HEK293 (cell line): Measurements from ENCODE around the gene LRRC47.

Source experiments
- KLF8 ChIP-seq: fragments of 450-650 bp; formaldehyde crosslinking; IDR thresholded peaks from 2 replicates; pipeline ENCODE4 v1.5.1; 2016; ENCODE audit warnings: missing biosample characterization, missing genetic modification characterization
- SP2 ChIP-seq: fragments of 450-650 bp; formaldehyde crosslinking; IDR thresholded peaks from 2 replicates; pipeline ENCODE4 v1.5.1; 2016; ENCODE audit warnings: missing biosample characterization, missing genetic modification characterization
- ZBTB48 ChIP-seq: fragments of 450-650 bp; formaldehyde crosslinking; IDR thresholded peaks from 2 replicates; pipeline ENCODE4 v1.5.1; 2016; ENCODE audit warnings: missing biosample characterization, missing genetic modification characterization
- ZNF350 ChIP-seq: fragments of 450-650 bp; formaldehyde crosslinking; IDR thresholded peaks from 2 replicates; pipeline ENCODE4 v1.5.0; 2017; ENCODE audit warnings: missing biosample characterization, mild to moderate bottlenecking, missing genetic modification characterization
- ZNF398 ChIP-seq: fragments of 450-650 bp; formaldehyde crosslinking; IDR thresholded peaks from 2 replicates; pipeline ENCODE4 v1.5.1; 2017; ENCODE audit warnings: missing biosample characterization, missing genetic modification characterization
- ZNF404 ChIP-seq: fragments of 450-650 bp; formaldehyde crosslinking; IDR thresholded peaks from 2 replicates; pipeline ENCODE4 v1.5.1; 2017; ENCODE audit warnings: missing biosample characterization, missing genetic modification characterization
- ZNF610 ChIP-seq: fragments of 450-650 bp; formaldehyde crosslinking; IDR thresholded peaks from 2 replicates; pipeline ENCODE4 v1.5.1; 2016; ENCODE audit warnings: missing biosample characterization, missing genetic modification characterization, borderline replicate concordance
- ZNF621 ChIP-seq: fragments of 450-650 bp; formaldehyde crosslinking; IDR thresholded peaks from 2 replicates; pipeline ENCODE4 v1.5.1; 2017; ENCODE audit warnings: missing biosample characterization, missing genetic modification characterization
- ZNF785 ChIP-seq: fragments of 450-650 bp; formaldehyde crosslinking; IDR thresholded peaks from 2 replicates; pipeline ENCODE4 v1.5.1; 2016; ENCODE audit warnings: missing biosample characterization, missing genetic modification characterization
- TF ChIP-seq, protein P1 (sequence below): fragments of 450-650 bp; formaldehyde crosslinking; IDR thresholded peaks from 2 replicates; pipeline ENCODE4 v1.5.1; 2017; ENCODE audit warnings: missing biosample characterization, missing genetic modification characterization
- TF ChIP-seq, protein P2 (sequence below): fragments of 450-650 bp; formaldehyde crosslinking; IDR thresholded peaks from 2 replicates; pipeline ENCODE4 v1.5.1; 2016; ENCODE audit warnings: missing biosample characterization, missing genetic modification characterization, low read depth

The LRRC47 gene

GRCh38 chr1:3729594-3730542, 66.4 kb downstream of the LRRC47 start (continued):
- TF ChIP-seq ZNF350 (no peak), ZNF398 (tag by site-specific recombination) (no peak), SP2 (tag by site-specific recombination) (peak; percentile 22; the same call in 1 of the 2 replicates), ZNF785 (no peak), ZNF610 (no peak), ZBTB48 (tag by site-specific recombination) (no peak), ZNF404 (tag by site-specific recombination) (no peak), KLF8 (tag by site-specific recombination) (0 out of 2 replicates have a peak, but pooled peaks have one; percentile 13), ZNF621 (no peak)
- TF ChIP-seq, protein P1, sequence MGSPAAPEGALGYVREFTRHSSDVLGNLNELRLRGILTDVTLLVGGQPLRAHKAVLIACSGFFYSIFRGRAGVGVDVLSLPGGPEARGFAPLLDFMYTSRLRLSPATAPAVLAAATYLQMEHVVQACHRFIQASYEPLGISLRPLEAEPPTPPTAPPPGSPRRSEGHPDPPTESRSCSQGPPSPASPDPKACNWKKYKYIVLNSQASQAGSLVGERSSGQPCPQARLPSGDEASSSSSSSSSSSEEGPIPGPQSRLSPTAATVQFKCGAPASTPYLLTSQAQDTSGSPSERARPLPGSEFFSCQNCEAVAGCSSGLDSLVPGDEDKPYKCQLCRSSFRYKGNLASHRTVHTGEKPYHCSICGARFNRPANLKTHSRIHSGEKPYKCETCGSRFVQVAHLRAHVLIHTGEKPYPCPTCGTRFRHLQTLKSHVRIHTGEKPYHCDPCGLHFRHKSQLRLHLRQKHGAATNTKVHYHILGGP (tag by site-specific recombination): no peak
- TF ChIP-seq, protein P2, sequence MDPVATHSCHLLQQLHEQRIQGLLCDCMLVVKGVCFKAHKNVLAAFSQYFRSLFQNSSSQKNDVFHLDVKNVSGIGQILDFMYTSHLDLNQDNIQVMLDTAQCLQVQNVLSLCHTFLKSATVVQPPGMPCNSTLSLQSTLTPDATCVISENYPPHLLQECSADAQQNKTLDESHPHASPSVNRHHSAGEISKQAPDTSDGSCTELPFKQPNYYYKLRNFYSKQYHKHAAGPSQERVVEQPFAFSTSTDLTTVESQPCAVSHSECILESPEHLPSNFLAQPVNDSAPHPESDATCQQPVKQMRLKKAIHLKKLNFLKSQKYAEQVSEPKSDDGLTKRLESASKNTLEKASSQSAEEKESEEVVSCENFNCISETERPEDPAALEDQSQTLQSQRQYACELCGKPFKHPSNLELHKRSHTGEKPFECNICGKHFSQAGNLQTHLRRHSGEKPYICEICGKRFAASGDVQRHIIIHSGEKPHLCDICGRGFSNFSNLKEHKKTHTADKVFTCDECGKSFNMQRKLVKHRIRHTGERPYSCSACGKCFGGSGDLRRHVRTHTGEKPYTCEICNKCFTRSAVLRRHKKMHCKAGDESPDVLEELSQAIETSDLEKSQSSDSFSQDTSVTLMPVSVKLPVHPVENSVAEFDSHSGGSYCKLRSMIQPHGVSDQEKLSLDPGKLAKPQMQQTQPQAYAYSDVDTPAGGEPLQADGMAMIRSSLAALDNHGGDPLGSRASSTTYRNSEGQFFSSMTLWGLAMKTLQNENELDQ (tag by site-specific recombination): no peak
